Lung (tissue), 12 donors: Measurements from ENCODE around the gene PXMP2. TPM values are rescaled to one million over a fixed set of nuclear protein-coding genes. Genes with fewer than 3 reads are reported as not detected.
A peak's percentile ranks its signal among the peaks of the same experiment; 100 is the strongest.

Source experiments
- ATAC-seq: fragments of 200-7000 bp; cut with Tn5 transposase; one replicate; pipeline ENCODE4 v1.9.1; 2020; ENCODE audit warnings: moderate number of reproducible peaks; ENCODE audit not compliant: insufficient read depth, low FRiP score
- DNase-seq, 3 donors: peaks; one replicate each; pipeline ENCODE4 v3.0.0-alpha.2; 2013 to 2017
- H3K27ac ChIP-seq, 2 donors: one replicate each; pipeline ENCODE4 v1.5.1; 2013; ENCODE audit warnings: mild to moderate bottlenecking in 2 of 2, moderate library complexity in 2 of 2, control low read depth in 1 of 2, inconsistent platforms in 1 of 2, low read depth in 1 of 2, low read length in 1 of 2
- H3K27me3 ChIP-seq, 3 donors: one replicate each; pipeline ENCODE4 v1.5.1; 2013; ENCODE audit warnings: low read length in 2 of 3; ENCODE audit not compliant: control insufficient read depth in 3 of 3, insufficient read depth in 3 of 3
- H3K36me3 ChIP-seq, 4 donors: one replicate each; pipeline ENCODE4 v1.5.1; 2013; ENCODE audit warnings: low read length in 4 of 4, mild to moderate bottlenecking in 1 of 4, moderate library complexity in 1 of 4; ENCODE audit not compliant: control insufficient read depth in 4 of 4, insufficient read depth in 4 of 4
- H3K4me1 ChIP-seq, 5 donors: one replicate each; pipeline ENCODE4 v1.5.1; 2013; ENCODE audit warnings: low read length in 5 of 5, mild to moderate bottlenecking in 2 of 5, moderate library complexity in 1 of 5; ENCODE audit not compliant: control insufficient read depth in 5 of 5, insufficient read depth in 5 of 5
- H3K4me3 ChIP-seq: one replicate; pipeline ENCODE4 v1.5.1; 2013; ENCODE audit warnings: mild to moderate bottlenecking, control low read depth, moderate library complexity
- H3K9ac ChIP-seq, 2 donors: one replicate each; pipeline ENCODE4 v1.5.1; 2013; ENCODE audit warnings: low read length in 2 of 2, control low read depth in 1 of 2; ENCODE audit not compliant: insufficient read depth in 1 of 2
- H3K9me3 ChIP-seq, 4 donors: one replicate each; pipeline ENCODE4 v1.5.1; 2013; ENCODE audit warnings: low read length in 3 of 4, mild to moderate bottlenecking in 1 of 4, moderate library complexity in 1 of 4; ENCODE audit not compliant: control insufficient read depth in 4 of 4, insufficient read depth in 3 of 4
- WGBS, 2 donors: extraction: QIAGEN DNeasy Blood & Tissue Kit; methylation state at CpG; one replicate each; pipeline ENCODE4 v1.1.7; 2013; 5-methylcytosine and 5-hydroxymethylcytosine counted together
- polyA plus RNA-seq, 2 donors: library from polyadenylated mRNA; stranded (reverse); fragments of 200-250 nt; gene quantifications; one replicate each; pipeline ENCODE4 v1.2.1, GENCODE V29; 2013
- total RNA-seq, 2 donors: library from RNA; depleted of rRNA in 1 of 2; stranded (reverse); fragments of >200 nt in 1 of 2; gene quantifications; one replicate each; pipeline ENCODE4 v1.2.1, GENCODE V29; 2014 to 2021
- TF ChIP-seq, protein P1 (sequence below): IDR thresholded peaks from 2 replicates; pipeline ENCODE4 v1.5.1; 2012; ENCODE audit warnings: mild to moderate bottlenecking; ENCODE audit errors: control extremely low read depth, extremely low read depth
- donor health status: control.
- donor health status: control.
- donor health status: Bipolar disorder and iron deficiency.
- donor health status: healthy.
- donor health status: DM: yes; HTN: yes; CAD: no.

PXMP2 gene
- total and polyA plus RNA-seq, 4 donors: 5.6 to 15.3 (median 13.2) TPM

DNA sequence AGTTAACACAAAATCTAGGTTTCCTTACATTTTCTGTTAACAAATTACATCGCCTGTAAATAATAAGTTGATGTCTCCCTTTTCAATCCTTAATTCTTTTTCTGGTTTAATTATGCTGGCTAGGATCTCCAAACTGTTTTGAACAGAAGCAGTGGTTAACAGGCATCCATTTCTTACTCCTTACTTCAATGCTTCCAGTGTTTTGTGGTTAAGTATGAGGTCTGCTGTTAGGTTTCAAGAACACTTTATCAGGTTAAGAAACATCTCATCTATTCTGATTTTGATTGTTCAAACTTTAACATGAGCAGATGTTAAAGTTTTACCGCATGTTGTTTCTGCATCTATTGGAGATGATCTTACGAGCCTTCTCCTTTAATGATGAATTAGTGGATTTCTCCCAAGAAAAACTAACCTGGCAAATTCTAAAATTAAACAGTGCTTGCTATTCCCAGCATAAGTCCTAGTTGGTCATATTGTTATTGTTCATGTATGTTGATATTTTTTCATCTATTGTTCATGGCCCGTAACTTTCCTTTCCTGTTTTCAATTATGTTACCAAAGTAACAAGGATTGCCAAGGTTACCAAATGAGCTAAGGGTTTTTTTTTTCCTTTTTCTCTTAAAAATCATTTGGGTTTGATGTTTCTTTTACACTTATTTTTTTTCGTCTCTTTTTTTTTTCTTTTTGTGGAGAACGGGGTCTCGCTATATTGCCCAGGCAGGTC, 33.7 kb upstream of the PXMP2 start:
- ATAC-seq (no peak), DNase-seq (no peak)
- WGBS, 2 donors: 89 to 92% methylated on average over 7 of the region's 7 CpGs
- Histone ChIP-seq H3K27me3 (no peaks in the 10 kb centered on the region), H3K4me1 (no peaks in the 10 kb centered on the region), H3K36me3 (peaks cover 19 to 35% (median 31%) of the 10 kb centered on the region in 4 donors), H3K9ac (no peak overlapping the region), H3K9me3 (no peaks in the 10 kb centered on the region), H3K27ac (no peak overlapping the region), H3K4me3 (no peak overlapping the region)
- TF ChIP-seq, protein P1, sequence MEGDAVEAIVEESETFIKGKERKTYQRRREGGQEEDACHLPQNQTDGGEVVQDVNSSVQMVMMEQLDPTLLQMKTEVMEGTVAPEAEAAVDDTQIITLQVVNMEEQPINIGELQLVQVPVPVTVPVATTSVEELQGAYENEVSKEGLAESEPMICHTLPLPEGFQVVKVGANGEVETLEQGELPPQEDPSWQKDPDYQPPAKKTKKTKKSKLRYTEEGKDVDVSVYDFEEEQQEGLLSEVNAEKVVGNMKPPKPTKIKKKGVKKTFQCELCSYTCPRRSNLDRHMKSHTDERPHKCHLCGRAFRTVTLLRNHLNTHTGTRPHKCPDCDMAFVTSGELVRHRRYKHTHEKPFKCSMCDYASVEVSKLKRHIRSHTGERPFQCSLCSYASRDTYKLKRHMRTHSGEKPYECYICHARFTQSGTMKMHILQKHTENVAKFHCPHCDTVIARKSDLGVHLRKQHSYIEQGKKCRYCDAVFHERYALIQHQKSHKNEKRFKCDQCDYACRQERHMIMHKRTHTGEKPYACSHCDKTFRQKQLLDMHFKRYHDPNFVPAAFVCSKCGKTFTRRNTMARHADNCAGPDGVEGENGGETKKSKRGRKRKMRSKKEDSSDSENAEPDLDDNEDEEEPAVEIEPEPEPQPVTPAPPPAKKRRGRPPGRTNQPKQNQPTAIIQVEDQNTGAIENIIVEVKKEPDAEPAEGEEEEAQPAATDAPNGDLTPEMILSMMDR: no peak

DNA sequence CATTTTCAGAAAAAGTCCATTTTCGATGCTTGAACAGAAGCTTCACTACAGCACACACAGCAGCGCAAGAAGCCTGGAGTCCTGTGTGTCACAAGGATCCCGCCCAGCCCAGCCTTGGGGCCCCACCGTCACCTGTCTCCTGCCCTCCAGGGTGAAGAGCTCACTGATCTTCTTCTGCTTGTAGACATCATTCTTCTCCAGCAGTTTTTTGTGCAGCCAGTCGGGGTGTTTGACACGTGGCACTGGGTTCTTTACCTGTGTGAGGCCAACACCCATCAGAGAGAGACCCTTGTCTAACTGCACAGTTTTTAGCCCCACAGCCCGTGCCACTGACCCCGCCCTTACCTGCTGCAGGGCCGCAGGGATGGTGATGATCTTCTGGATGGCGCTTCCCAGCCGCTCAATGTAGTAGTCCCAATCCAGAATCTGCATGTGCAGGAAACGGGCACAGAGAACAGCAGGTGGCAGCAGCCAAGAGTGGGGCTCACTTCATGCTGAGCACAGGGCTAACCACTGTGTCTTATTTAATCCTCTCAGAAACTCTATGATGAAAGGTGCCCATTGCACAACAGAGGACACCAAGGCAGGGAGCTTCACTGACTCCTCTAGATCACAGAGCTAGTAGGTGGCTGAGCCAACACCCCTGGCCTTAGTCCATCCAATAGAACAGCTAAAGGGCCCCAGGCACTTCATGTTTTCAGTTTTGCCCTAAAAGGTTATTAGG, 30.2 kb upstream of the PXMP2 start:
- no peaks in the 10 kb centered on the region for H3K27me3 ChIP-seq
- no peak overlapping the region for H3K27ac ChIP-seq
- 87 to 97% methylated on average over 12 of the region's 12 CpGs for WGBS, 2 donors
- H3K9ac ChIP-seq: no peak overlapping the region
- TF ChIP-seq, protein P1: no peak
- ATAC-seq (no peak), DNase-seq (no peak)
- H3K4me1 ChIP-seq: no peaks in the 10 kb centered on the region
- peaks cover 17 to 49% (median 48%) of the 10 kb centered on the region in 4 donors for H3K36me3 ChIP-seq
- H3K9me3 ChIP-seq: no peaks in the 10 kb centered on the region
- H3K4me3 ChIP-seq: no peak overlapping the region

DNA sequence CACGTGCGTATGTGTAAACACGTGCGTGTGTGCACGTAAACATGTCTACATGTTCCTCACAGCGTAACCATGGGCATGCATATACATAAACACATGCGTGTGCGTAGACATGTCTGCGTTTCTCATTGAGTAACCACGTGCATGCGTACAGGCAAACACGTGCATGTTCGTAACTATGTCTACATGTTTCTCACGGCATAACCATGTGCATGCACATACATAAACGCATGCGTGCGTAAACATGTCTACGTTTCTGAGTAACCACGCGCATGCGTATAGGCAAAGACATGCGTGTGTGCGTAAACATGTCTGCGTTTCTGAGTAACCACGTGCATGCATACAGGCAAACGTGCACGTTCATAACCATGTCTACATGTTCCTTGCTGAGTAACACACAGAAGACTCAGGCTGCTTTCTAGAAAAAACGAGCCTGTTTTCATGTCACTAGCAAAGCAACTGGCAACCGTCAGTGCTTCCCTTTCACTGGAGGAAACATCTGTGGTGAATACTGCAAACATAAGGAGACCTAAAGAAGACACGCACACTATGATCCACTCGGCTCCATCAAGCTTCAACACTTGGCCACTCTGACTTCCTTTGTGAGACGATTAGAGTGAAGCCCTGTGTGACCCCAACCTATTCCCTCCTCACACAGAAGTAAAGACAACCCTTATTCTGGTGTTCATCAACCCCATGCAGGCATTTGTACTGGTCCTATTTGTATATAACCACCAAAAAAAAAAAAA, 29.1 kb upstream of the PXMP2 start:
- Histone ChIP-seq H3K27ac (no peak overlapping the region), H3K9me3 (no peaks in the 10 kb centered on the region), H3K9ac (no peak overlapping the region), H3K36me3 (peaks cover 17 to 61% (median 53%) of the 10 kb centered on the region in 4 donors), H3K4me3 (no peak overlapping the region), H3K4me1 (no peaks in the 10 kb centered on the region), H3K27me3 (no peaks in the 10 kb centered on the region)
- DNase-seq (peak in 1 of 3 donors; percentile 4), ATAC-seq (no peak)
- 73 to 87% methylated on average over 32 of the region's 32 CpGs for WGBS, 2 donors
- TF ChIP-seq, protein P1: no peak
